BLaER1 treated with 17β-estradiol and CSF1 and Interleukin-3, amounts not matched to agents 10 nM and 100 nM (cell line): ENCODE measurements around the gene KRTAP4-7.
"Not testable (repeated sequence)": the region's sequence is repeated elsewhere in the genome, so short reads cannot be mapped to it uniquely, and the experiment has no call there.

ENCODE experiments used
- H3K27ac ChIP-seq, 11 experiments: shearing (Covaris generic); formaldehyde crosslinking; 2 replicates each; pipeline ENCODE4 v1.8.1; 2022
- H3K27me3 ChIP-seq, 11 experiments: shearing (Covaris generic); formaldehyde crosslinking; 2 replicates each; pipeline ENCODE4 v1.8.1; 2022
- H3K36me3 ChIP-seq, 11 experiments: shearing (Covaris generic); formaldehyde crosslinking; 2 replicates each; pipeline ENCODE4 v1.8.1; 2022
- H3K4me1 ChIP-seq, 10 experiments: shearing (Covaris generic); formaldehyde crosslinking; 2 replicates each; pipeline ENCODE4 v1.8.1; 2022
- H3K4me2 ChIP-seq, 11 experiments: shearing (Covaris generic); formaldehyde crosslinking; 2 replicates each; pipeline ENCODE4 v1.8.1; 2022
- H3K4me3 ChIP-seq, 10 experiments: shearing (Covaris generic); formaldehyde crosslinking; 2 replicates each; pipeline ENCODE4 v1.8.1; 2022
- H3K9ac ChIP-seq, 11 experiments: shearing (Covaris generic); formaldehyde crosslinking; 2 replicates each; pipeline ENCODE4 v1.8.1; 2022
- H3K9me3 ChIP-seq, 11 experiments: shearing (Covaris generic); formaldehyde crosslinking; replicated peaks in 1 of 11; 2 replicates each; pipeline ENCODE4 v1.8.1; 2022
- H4K20me1 ChIP-seq, 11 experiments: shearing (Covaris generic); formaldehyde crosslinking; 2 replicates each; pipeline ENCODE4 v1.8.1; 2022
- Cebpa-rat ChIP-seq, 11 experiments: shearing (Covaris generic); IDR thresholded peaks; 2 replicates each; pipeline ENCODE4 v1.8.1; 2022

KRTAP4-7 gene

DNA sequence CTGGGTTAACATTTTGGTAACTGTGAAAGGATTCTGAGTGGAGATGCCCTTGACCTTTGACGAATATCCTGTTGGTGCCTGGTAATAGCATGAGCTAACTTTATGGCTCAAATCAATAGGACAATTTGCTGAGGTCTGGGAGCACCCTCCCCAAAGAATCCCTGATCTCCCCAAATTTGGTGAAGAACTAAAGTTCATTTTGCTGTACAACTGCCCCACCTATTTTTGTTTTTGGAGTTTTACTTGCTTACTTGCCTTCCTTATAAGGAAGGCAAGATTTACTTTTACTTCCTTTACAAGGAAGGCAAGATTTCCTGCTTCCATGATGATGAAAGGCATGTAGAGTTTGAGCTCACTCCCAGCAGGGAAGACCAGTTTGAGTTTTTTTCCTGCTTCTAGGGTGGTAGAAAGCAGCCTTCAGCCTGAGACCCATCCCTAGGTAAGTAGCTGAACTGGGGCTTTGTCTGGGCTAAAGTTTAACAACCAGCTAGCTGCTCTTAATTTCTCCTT, 24.0 kb downstream of the KRTAP4-7 start:
- Histone ChIP-seq H3K4me1 (peaks cover 9 to 15% (median 13%) of the 10 kb centered on the region in 10 experiments; a peak in 19 of 20 replicates), H3K27ac (peak overlapping the region in 1 of 11 experiments; percentile 21; a peak in 1 of 22 replicates), H3K36me3 (peaks cover 0 to 6% (median 0%) of the 10 kb centered on the region in 11 experiments; a peak in 1 of 22 replicates), H3K27me3 (no peaks in the 10 kb centered on the region), H3K4me2 (peak overlapping the region; percentile 3 to 73 (median 49); a peak in 19 of 22 replicates), H4K20me1 (no peaks in the 10 kb centered on the region), H3K9me3 (peaks cover 21 to 42% (median 32%) of the 10 kb centered on the region in 11 experiments), H3K9ac (no peak overlapping the region), H3K4me3 (no peak overlapping the region)
- TF ChIP-seq Cebpa-rat (IDR thresholded peaks at IDR 0.05) = no peak

DNA sequence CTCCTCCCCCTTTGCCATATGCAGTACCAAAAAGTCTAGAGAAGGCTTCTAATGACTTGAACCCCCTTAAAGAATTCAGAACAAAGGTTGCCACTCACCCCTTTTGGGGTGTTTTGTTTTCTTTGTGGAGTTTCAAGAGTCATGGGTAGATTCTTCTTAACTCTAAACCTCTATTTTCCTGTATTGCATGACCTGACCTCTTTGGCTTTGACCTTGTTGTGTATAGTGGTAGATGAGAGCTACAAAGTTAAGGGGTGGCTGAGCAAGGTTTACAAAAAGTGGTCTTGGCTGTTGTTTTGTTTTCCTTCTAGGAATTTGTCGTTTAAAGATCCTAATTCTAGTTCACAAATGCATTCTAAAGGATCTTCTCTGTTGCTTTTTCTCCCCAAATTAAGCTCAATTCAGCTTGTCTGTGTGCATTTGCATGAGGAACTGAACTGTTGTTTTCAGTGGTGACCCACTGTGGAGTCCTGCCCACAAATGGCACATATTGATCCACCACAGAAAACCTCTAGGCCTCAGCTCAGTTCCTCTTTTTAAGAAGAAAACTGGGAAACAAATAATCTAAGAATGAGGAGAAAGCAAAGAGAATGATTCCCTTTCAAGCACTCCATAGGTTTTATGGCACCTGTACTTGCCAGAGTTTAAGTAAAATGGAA, 24.9 kb downstream of the KRTAP4-7 start:
- Histone ChIP-seq H3K9me3 (peaks cover 29 to 51% (median 41%) of the 10 kb centered on the region in 11 experiments), H3K27ac (peak overlapping the region in 1 of 11 experiments; percentile 21; a peak in 2 of 22 replicates), H3K4me2 (peak overlapping the region in 9 of 11 experiments; percentile 3 to 73 (median 51); a peak in 13 of 22 replicates), H3K4me1 (peaks cover 9 to 15% (median 13%) of the 10 kb centered on the region in 10 experiments; a peak in 19 of 20 replicates)
- not testable (repeated sequence) for H3K27me3 ChIP-seq, H3K36me3 ChIP-seq, H3K9ac ChIP-seq, H3K4me3 ChIP-seq, H4K20me1 ChIP-seq

- TF ChIP-seq Cebpa-rat (IDR thresholded peaks at IDR 0.05) = no peak
- Histone ChIP-seq H4K20me1 (no peaks in the 10 kb centered on the region), H3K4me3 (no peak overlapping the region), H3K9me3 (peaks cover 40 to 61% (median 52%) of the 10 kb centered on the region in 11 experiments), H3K9ac (no peak overlapping the region), H3K4me2 (no peak overlapping the region), H3K27me3 (no peaks in the 10 kb centered on the region), H3K36me3 (peaks cover 0 to 6% (median 0%) of the 10 kb centered on the region in 11 experiments; a peak in 2 of 22 replicates), H3K4me1 (peaks cover 9 to 22% (median 14%) of the 10 kb centered on the region in 10 experiments; a peak in 19 of 20 replicates), H3K27ac (no peak overlapping the region)
These were observed 27.4 kb downstream of the KRTAP4-7 start for GRCh38 chr17:41111151-41111885.

DNA sequence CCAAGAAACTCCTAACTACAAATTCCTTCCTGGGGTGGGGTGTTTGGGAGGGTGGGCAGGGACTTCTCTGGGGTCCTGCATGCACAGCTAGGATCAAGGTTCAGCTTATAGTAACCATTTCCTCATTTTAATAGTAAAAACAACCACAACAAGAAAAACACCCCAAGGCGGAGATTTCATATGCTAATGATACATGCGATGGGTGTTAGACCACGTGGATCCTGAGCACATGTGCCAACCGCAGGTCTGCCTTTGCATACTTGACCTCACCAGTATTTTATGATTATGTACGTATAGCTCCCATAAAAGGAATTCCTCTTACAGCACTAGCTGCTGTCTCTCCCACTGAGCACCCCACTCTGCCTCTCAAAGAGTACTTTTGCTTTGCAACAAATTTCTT, 32.3 kb downstream of the KRTAP4-7 start:
- Histone ChIP-seq H4K20me1 (no peaks in the 10 kb centered on the region), H3K36me3 (peaks cover 0 to 6% (median 0%) of the 10 kb centered on the region in 11 experiments; a peak in 2 of 22 replicates), H3K9ac (no peak overlapping the region), H3K4me3 (no peak overlapping the region), H3K4me2 (peak overlapping the region in 6 of 11 experiments; percentile 17 to 74 (median 37); a peak in 9 of 22 replicates), H3K4me1 (peaks cover 9 to 44% (median 23%) of the 10 kb centered on the region in 10 experiments), H3K27ac (no peak overlapping the region), H3K9me3 (peaks cover 34 to 53% (median 42%) of the 10 kb centered on the region in 11 experiments), H3K27me3 (no peaks in the 10 kb centered on the region)
- TF ChIP-seq Cebpa-rat (IDR thresholded peaks at IDR 0.05) = no peak

DNA sequence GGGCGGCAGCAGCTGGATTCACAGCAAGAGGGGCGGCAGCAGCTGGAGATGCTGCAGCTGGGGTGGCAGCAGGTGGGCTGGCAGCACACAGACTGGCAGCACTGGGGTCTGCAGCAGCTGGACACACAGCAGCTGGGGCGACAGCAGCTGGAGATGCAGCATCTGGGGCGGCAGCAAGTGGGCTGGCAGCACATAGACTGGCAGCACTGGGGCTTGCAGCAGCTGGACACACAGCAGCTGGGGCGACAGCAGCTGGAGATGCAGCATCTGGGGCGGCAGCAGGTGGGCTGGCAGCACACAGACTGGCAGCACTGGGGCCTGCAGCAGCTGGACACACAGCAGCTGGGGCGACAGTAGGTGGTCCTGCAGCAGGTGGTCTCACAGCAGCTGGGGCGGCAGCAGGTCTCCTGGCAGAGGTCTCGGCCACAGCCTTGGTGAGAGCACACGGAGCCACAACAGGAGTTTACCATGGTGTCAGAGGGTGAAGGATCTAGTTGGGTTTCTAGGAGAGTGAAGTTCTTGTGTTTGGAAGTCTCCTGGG, 34.0 kb downstream of the KRTAP4-7 start, which contains the start of gene KRTAP4-11:
KRTAP4-11 (minus strand) TSS at position 528 of the 541 bp plus-strand sequence; CDS start at position 470, 58 bp downstream.
- not testable (repeated sequence) for H3K27ac ChIP-seq, H3K27me3 ChIP-seq, H3K36me3 ChIP-seq, H3K9ac ChIP-seq, H3K4me3 ChIP-seq, H4K20me1 ChIP-seq
- peak within 1 kb of the TSS in 3 of 11 experiments; percentile 3 to 39 (median 23); a peak in 2 of 22 replicates for H3K4me2 ChIP-seq
- H3K9me3 ChIP-seq = peaks cover 25 to 51% (median 38%) of the 10 kb centered on the region in 11 experiments
- H3K4me1 ChIP-seq = peaks cover 9 to 44% (median 23%) of the 10 kb centered on the region in 10 experiments

- Histone ChIP-seq H3K36me3 (peaks cover 0 to 3% (median 0%) of the 10 kb centered on the region in 11 experiments; a peak in 1 of 22 replicates), H3K4me3 (no peak overlapping the region), H3K9ac (no peak overlapping the region), H3K9me3 (peaks cover 17 to 51% (median 38%) of the 10 kb centered on the region in 11 experiments), H4K20me1 (no peaks in the 10 kb centered on the region), H3K27ac (no peak overlapping the region), H3K4me1 (peaks cover 13 to 49% (median 26%) of the 10 kb centered on the region in 10 experiments), H3K4me2 (peak overlapping the region in 2 of 11 experiments; percentile 23 to 39; a peak in 2 of 22 replicates), H3K27me3 (no peaks in the 10 kb centered on the region)
- TF ChIP-seq Cebpa-rat (IDR thresholded peaks at IDR 0.05) = no peak
These were observed 34.8 kb downstream of the KRTAP4-7 start for GRCh38 chr17:41118721-41119120.

DNA sequence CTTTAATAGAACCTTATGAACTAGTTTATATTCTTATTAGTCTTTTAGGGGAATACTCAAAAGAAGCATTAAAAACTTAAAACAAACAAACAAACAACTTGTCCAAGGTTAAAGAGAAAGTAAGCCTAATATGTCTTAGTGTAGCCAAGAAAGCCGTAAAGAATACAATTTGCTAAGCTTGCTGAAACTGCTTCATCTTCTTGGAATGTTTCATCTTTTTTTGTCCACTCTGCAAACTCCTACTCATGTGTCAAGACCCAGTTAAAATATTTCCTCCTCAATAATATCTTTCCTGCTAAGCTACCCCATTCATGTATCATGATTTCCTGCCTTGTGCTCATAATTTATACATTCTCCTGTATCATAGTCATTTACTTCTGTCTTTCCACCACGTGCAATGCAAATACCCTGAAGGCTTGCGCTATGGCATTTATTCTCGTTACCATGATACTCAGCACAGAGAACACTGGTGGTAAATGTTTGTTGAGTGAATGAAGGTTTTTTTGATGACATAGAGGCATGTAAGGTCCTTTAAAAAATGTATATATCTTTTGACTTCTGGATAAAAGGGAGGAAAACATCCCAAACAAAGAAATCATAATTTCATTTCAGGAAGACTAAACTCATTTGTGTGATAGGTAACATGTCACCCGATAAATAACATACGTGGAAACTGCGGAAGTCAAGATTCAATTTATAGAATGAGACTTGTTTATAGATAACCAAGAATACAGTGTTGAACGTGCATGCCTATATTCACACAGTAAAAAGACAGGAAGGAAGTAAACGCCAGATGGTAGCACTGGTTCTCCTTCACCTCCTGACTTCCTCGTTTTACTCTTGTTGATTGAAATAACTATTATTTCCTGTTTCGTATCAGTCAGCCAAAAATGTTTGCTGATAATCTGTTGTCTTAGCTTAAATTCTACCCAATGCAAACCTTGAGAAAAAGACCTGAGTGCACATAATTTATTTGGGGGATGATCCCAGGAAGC, 36.0 kb downstream of the KRTAP4-7 start:
- H4K20me1 ChIP-seq, H3K36me3 ChIP-seq, H3K27me3 ChIP-seq: not testable (repeated sequence)
- H3K4me1 ChIP-seq = peaks cover 23 to 60% (median 34%) of the 10 kb centered on the region in 10 experiments
- peaks cover 7 to 46% (median 32%) of the 10 kb centered on the region in 11 experiments for H3K9me3 ChIP-seq
- peak overlapping the region in 5 of 10 experiments; percentile 20 to 43 (median 33); a peak in 5 of 20 replicates for H3K4me3 ChIP-seq
- H3K27ac ChIP-seq = peak overlapping the region; percentile 69 to 91 (median 82); a peak in 21 of 22 replicates
- peak overlapping the region in 9 of 11 experiments; percentile 47 to 68 (median 59); a peak in 15 of 22 replicates for H3K9ac ChIP-seq
- H3K4me2 ChIP-seq = peak overlapping the region; percentile 63 to 89 (median 80)

- no peak for TF ChIP-seq Cebpa-rat (IDR thresholded peaks at IDR 0.05)
- Histone ChIP-seq H3K9ac (no peak overlapping the region), H3K4me3 (no peak overlapping the region), H3K4me2 (no peak overlapping the region), H4K20me1 (no peaks in the 10 kb centered on the region), H3K9me3 (peaks cover 7 to 54% (median 34%) of the 10 kb centered on the region in 11 experiments), H3K36me3 (no peaks in the 10 kb centered on the region), H3K4me1 (peaks cover 28 to 53% (median 36%) of the 10 kb centered on the region in 10 experiments), H3K27ac (no peak overlapping the region), H3K27me3 (no peaks in the 10 kb centered on the region)
These were observed 37.8 kb downstream of the KRTAP4-7 start for GRCh38 chr17:41121742-41122141.

DNA sequence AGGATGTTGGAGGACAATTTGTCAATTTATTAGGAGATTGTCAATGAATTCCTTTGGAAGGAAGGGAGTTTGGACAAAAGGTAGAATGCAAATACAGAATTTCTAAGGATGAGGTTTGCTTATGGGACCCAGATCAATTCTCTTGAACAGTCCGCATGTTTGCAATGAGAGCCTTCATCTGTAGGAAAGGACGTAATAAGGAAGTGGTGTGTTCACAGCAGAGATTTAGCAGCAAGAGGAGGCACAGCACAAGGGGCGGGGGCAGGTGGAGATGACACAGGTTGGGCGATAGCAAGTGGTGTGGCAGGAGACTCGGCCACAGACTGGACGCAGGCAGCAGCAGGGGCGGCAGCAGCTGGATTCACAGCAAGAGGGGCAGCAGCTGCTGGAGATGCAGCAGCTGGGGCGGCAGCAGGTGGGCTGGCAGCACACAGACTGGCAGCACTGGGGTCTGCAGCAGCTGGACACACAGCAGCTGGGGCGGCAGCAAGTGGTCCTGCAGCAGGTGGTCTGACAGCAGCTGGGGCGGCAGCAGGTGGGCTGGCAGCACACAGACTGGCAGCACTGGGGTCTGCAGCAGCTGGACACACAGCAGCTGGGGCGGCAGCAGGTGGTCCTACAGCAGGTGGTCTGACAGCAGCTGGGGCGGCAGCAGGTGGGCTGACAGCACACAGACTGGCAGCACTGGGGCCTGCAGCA, 39.5 kb downstream of the KRTAP4-7 start:
- H4K20me1 ChIP-seq, H3K9ac ChIP-seq, H3K36me3 ChIP-seq, H3K27ac ChIP-seq, H3K27me3 ChIP-seq: not testable (repeated sequence)
- Histone ChIP-seq H3K4me3 (0 out of 20 replicates have a peak overlapping the region, but pooled peaks of 1 of the 10 experiments have one; percentile 4), H3K4me1 (peaks cover 24 to 48% (median 36%) of the 10 kb centered on the region in 10 experiments), H3K9me3 (peaks cover 7 to 47% (median 34%) of the 10 kb centered on the region in 11 experiments), H3K4me2 (peak overlapping the region in 10 of 11 experiments; percentile 12 to 60 (median 36); a peak in 16 of 22 replicates)

- peak within 1 kb of the TSS in 1 of 11 experiments; percentile 1; a peak in 2 of 22 replicates for H3K27ac ChIP-seq
- H3K9me3 ChIP-seq = peaks cover 7 to 44% (median 32%) of the 10 kb centered on the region in 11 experiments
- peaks cover 24 to 42% (median 36%) of the 10 kb centered on the region in 10 experiments for H3K4me1 ChIP-seq
- 0 out of 20 replicates have a peak within 1 kb of the TSS, but pooled peaks of 1 of the 10 experiments have one; percentile 4 for H3K4me3 ChIP-seq
- H3K4me2 ChIP-seq = peak within 1 kb of the TSS; percentile 12 to 60 (median 35); a peak in 16 of 22 replicates
- H4K20me1 ChIP-seq, H3K27me3 ChIP-seq, H3K36me3 ChIP-seq, H3K9ac ChIP-seq: not testable (repeated sequence)
These were observed 40.0 kb downstream of the KRTAP4-7 start, which contains the start of gene KRTAP4-12 for GRCh38 chr17:41123991-41124371. Gene KRTAP4-12, minus strand, starts transcription at chr17:41124182. Its CDS starts 60 bp downstream, at chr17:41124122.
